GM12875 (cell line): ENCODE measurements around the gene CCND1.

Experiments
- H3K4me3 ChIP-seq: one replicate; pipeline ENCODE4 v1.5.1; 2011; ENCODE audit warnings: low read depth, low read length, control low read depth
- TF ChIP-seq, protein P1 (sequence below): IDR thresholded peaks from 2 replicates; pipeline ENCODE4 v1.5.1; 2011; ENCODE audit warnings: low read depth, mild to moderate bottlenecking, control low read depth, inconsistent platforms, low read length, moderate library complexity, borderline replicate concordance; ENCODE audit not compliant: insufficient read depth

The CCND1 gene

DNA sequence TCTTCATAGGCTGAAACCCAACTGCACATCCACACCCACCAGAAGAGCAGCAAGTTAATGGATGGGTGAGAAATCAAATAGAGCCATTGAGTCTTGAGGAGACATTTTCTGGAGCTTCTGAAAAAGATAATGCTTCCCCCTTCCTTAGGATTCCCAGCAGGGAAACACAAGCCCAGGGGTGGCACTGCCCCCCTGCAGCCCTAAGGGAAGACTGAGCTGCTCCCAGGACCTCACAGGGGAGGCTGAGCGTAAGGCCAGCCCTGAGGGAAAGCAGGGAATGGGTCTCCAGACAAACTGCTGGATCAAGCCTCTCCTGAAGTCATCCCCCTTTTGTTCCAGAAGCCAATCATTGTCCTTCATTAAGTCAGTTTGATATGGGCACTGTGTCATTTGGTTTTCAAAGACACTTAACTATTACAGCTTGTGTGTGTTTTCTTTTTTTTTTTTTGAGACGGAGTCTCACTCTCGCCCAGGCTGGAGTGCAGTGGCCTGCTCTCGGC lies 19.1 kb downstream of the CCND1 start:
- no peak overlapping the region for H3K4me3 ChIP-seq
- TF ChIP-seq, protein P1, sequence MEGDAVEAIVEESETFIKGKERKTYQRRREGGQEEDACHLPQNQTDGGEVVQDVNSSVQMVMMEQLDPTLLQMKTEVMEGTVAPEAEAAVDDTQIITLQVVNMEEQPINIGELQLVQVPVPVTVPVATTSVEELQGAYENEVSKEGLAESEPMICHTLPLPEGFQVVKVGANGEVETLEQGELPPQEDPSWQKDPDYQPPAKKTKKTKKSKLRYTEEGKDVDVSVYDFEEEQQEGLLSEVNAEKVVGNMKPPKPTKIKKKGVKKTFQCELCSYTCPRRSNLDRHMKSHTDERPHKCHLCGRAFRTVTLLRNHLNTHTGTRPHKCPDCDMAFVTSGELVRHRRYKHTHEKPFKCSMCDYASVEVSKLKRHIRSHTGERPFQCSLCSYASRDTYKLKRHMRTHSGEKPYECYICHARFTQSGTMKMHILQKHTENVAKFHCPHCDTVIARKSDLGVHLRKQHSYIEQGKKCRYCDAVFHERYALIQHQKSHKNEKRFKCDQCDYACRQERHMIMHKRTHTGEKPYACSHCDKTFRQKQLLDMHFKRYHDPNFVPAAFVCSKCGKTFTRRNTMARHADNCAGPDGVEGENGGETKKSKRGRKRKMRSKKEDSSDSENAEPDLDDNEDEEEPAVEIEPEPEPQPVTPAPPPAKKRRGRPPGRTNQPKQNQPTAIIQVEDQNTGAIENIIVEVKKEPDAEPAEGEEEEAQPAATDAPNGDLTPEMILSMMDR = no peak

DNA sequence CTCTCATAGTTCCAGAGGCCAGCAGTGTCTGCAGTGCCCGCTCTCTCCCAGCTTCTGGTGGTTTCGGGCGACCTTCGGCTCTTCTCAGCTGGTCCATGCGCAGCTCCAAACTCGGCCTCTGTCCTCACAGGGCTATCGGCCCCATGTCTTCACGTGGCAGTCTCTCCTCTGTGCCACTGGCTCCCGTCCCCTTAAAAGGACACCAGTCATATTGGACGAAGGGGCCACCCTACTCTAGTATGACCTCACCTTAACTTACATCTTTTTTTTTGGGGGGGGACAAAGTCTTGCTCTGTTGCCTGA lies 20.4 kb downstream of the CCND1 start:
- TF ChIP-seq, protein P1 = no peak
- no peak overlapping the region for H3K4me3 ChIP-seq

DNA sequence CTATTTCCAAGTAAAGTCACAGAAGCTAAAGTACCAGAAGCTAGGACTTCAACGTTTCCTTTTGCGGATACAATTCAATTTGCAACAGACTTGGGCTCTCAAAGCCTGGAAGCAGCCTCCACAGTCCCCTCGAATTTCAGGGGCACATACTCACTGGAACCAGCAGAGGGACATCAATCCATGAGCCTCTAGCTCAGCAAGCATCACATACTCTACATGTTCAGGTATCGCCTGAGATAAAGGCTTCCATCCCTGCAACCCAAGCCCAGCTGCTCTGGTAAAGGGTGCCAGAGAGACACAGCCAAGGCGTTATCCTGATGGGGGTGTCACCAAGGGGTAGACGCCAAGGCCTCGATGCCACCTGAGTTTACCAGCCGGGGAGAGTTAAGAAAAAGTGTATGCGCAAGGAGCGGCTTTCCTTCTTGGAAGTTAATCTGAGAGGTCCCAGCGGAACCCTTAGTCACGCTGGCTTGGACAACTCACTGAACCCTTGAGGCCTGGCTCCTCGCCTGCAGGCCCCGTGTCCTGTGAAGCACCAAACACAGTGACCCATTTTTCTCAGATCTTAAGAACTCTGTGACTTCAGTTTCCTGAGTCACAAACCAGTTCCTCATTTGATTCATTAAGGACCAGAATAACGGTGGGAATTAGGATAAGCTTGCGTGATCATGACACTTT lies 21.2 kb downstream of the CCND1 start:
- TF ChIP-seq, protein P1 = 0 out of 2 replicates have a peak, but pooled peaks have one; percentile 13

DNA sequence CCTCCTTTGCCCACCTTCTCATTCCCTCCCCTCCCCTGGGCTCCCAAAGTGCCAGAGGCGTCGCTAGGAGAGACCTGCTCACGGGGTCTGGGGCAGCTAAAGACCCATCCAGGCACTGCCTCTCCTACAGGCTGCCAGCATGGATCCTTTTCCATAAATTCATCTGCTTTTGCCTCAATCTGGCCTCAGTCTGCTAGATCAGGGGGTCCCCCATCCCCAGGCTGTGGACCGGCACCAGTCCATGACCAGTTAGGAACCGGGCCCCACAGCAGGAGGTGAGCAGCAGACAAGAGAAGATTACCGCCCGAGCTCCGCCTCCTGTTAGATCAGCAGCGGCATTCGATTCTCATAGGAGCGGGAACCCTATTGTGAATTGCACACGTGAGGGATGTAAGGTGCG lies 21.9 kb downstream of the CCND1 start:
- H3K4me3 ChIP-seq = no peak overlapping the region
- TF ChIP-seq, protein P1 = no peak

More for the DNA sequence above, 21.2 kb downstream of the CCND1 start:
- H3K4me3 ChIP-seq = no peak overlapping the region

DNA sequence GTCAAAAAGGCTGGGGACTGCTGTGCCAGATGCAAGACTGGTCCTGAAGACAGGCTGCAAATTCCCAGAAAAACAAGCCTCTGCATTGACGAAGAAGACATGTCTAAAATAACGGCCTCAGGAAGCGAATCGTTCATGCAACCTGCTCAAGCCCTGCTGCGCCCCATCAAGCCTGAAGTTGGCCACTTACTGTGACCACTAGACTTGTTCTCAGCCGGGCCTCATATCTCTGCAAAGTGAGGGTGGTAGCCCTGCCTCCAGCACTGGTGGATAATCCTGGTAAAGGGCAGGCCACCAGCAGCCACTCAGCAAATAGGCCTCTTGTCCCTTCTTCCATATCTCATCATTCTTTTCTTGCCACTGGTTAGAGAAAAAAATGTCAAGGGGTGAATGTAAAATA lies 22.4 kb downstream of the CCND1 start:
- TF ChIP-seq, protein P1 = no peak
- H3K4me3 ChIP-seq = no peak overlapping the region

DNA sequence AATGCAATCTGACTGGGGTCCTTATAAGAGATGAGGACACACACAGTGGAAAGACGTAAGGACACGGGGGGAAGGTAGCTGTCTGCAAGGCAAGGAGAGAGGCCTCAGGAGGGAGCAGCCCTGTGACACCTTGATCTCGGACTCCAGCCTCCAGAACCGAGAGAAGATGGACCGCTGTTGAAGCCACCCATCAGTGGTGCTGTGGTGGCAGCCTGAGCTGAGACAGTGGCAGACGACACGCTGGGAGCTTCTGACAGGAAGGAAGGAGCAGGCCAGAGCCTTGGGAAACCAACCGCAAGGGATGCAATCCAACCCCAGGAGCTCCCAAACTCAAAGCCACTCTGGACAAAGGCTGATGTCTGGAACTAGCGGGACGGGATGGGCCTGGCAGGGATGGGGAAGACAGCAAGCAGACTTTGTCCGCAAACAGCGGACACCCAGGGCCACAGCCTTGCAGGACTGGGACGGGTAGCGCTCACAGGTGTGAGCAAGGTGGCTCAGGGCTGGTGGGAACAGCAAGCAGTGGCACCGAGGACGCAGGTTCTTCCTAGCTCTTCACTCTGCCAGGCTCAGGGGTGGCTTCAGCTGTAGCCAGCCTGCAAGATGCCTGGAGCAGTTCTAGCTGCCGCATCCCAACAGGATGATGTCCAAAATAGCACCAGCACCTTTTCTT lies 23.3 kb downstream of the CCND1 start:
- TF ChIP-seq, protein P1 = no peak
- H3K4me3 ChIP-seq = no peak overlapping the region

DNA sequence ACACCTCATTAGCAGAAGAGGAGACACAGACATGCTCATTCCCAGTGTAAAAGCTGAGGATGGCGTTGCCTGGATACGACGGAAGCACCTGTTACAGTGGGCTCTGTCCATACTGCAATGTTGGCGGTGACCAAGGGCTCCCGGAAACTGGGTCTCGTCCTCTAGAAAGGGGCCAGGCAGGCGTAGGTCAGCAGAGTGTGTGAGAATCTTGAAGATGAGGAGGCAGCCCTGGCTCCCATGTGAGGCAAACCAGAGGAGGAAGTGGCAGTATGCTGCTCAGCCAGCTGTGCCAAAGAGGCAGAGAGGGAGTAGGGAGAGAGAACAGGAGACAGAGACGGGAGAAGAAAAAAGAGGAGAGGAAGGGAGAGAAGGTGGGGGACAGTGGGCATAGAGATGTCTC lies 23.9 kb downstream of the CCND1 start:
- TF ChIP-seq, protein P1 = no peak
- no peak overlapping the region for H3K4me3 ChIP-seq
